ENCODE data around the gene PRRG2.

Gene PRRG2

DNA sequence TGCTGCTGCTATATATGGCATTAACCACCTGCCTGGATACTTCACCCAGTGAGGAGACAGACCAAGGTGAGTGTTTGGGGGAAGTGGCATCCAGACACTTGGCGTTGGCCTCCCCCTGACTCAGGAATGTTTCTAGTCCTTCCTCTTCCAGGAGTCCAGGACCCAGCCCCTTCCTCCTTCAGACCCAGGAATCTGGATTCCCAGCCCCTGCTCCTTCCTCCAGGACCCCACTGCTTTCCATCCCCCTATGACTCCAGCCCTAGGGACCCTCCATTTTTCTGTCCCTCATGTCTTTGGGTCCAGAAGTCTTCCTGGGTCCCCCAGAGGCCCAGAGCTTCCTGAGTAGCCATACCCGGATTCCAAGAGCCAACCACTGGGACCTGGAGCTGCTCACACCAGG lies 2.1 kb downstream of the PRRG2 start:
- Histone ChIP-seq H2AFZ (ENCODE audit: low read depth, low read length) (no peak overlapping the region), H3K9ac (ENCODE audit: low read depth, low read length) (no peak overlapping the region), H3K4me3 (ENCODE audit: low read depth in 1 of 2, low read length in 2 of 2) (no peak overlapping the region), H4K20me1 (ENCODE audit: insufficient read depth, low read length) (no peaks in the 10 kb centered on the region), H3K9me3 (ENCODE audit: insufficient read depth, low read length, severe bottlenecking) (no peaks in the 10 kb centered on the region), H3K4me2 (ENCODE audit: insufficient read depth, low read length) (no peak overlapping the region), H3K27me3 (ENCODE audit: insufficient read depth, low read length, poor library complexity) (no peaks in the 10 kb centered on the region), H3K4me1 (ENCODE audit: insufficient read depth, low read length) (peaks cover 21% of the 10 kb centered on the region), H3K36me3 (ENCODE audit: insufficient read depth, low read length) (no peaks in the 10 kb centered on the region), H3K27ac (ENCODE audit: low read length) (no peak overlapping the region), H3K79me2 (ENCODE audit: insufficient read depth, low read length) (peaks cover 19% of the 10 kb centered on the region)
- DNase-seq (no peak), ATAC-seq (ENCODE audit: insufficient read depth, low read depth) (no peak)
- TF ChIP-seq, protein P1, sequence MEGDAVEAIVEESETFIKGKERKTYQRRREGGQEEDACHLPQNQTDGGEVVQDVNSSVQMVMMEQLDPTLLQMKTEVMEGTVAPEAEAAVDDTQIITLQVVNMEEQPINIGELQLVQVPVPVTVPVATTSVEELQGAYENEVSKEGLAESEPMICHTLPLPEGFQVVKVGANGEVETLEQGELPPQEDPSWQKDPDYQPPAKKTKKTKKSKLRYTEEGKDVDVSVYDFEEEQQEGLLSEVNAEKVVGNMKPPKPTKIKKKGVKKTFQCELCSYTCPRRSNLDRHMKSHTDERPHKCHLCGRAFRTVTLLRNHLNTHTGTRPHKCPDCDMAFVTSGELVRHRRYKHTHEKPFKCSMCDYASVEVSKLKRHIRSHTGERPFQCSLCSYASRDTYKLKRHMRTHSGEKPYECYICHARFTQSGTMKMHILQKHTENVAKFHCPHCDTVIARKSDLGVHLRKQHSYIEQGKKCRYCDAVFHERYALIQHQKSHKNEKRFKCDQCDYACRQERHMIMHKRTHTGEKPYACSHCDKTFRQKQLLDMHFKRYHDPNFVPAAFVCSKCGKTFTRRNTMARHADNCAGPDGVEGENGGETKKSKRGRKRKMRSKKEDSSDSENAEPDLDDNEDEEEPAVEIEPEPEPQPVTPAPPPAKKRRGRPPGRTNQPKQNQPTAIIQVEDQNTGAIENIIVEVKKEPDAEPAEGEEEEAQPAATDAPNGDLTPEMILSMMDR (IDR thresholded peaks at IDR 0.05; ENCODE audit: borderline replicate concordance, extremely low read depth, low read length, poor library complexity, severe bottlenecking), result no peak
- TF ChIP-seq EZH2 (IDR thresholded peaks at IDR 0.05; ENCODE audit: borderline replicate concordance, low read depth, low read length, severe bottlenecking), result no peak

DNA sequence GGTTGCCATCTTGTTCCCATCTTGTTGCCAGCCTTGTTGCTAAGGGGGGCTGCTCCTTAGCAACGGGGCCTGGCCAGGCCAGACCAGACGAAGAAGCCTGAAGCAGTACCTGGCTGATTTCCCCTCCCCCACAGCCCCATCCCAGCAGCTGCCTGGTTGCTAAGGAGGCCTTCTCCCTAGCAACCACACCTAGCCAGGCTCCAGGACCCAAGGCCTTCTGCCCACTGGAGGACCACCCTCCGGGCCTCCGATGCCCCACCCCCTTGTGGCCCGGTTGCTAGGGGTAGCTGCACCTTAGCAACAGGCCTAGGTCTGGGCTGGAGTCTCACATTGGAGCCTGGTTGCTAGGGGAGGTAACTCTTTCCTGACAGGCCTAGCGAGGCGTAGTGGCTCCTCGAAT lies 3.9 kb downstream of the PRRG2 start:
- no peak overlapping the region for H2AFZ ChIP-seq (ENCODE audit: low read depth, low read length)
- peaks cover 3% of the 10 kb centered on the region; the same call in 1 of the 2 replicates for H4K20me1 ChIP-seq (ENCODE audit: insufficient read depth, low read length)
- H3K9ac ChIP-seq (ENCODE audit: low read depth, low read length), result no peak overlapping the region
- no peak overlapping the region for H3K4me2 ChIP-seq (ENCODE audit: insufficient read depth, low read length)
- no peak overlapping the region for H3K27ac ChIP-seq (ENCODE audit: low read length)
- H3K9me3 ChIP-seq (ENCODE audit: insufficient read depth, low read length, severe bottlenecking), result no peaks in the 10 kb centered on the region
- no peaks in the 10 kb centered on the region for H3K36me3 ChIP-seq (ENCODE audit: insufficient read depth, low read length)
- peaks cover 8% of the 10 kb centered on the region for H3K4me1 ChIP-seq (ENCODE audit: insufficient read depth, low read length)
- DNase-seq, result no peak
- H3K27me3 ChIP-seq (ENCODE audit: insufficient read depth, low read length, poor library complexity), result no peaks in the 10 kb centered on the region
- peaks cover 3% of the 10 kb centered on the region for H3K79me2 ChIP-seq (ENCODE audit: insufficient read depth, low read length)
- no peak for ATAC-seq (ENCODE audit: insufficient read depth, low read depth)
- H3K4me3 ChIP-seq (ENCODE audit: low read depth in 1 of 2, low read length in 2 of 2), result no peak overlapping the region
- no peak for TF ChIP-seq EZH2 (IDR thresholded peaks at IDR 0.05; ENCODE audit: borderline replicate concordance, low read depth, low read length, severe bottlenecking)

DNA sequence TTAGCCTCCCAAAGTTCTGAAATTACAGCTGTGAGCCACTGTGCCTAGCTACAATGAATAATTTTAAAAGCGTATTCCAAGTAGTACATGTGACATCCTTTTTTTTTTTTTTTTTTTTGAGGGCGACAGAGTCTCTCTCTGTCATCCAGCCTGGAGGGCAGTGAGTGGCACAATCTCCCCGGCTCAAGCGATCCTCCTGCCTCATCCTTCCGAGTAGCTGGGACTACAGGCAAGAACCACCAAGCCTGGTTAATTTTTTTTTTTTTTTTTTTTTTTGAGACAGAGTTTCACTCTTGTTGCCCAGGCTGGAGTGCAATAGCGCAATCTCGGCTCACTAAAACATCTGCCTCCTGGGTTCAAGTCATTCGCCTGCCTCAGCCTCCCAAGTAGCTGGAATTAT lies 6.1 kb downstream of the PRRG2 start:
- Histone ChIP-seq H3K4me3 (ENCODE audit: low read depth in 1 of 2, low read length in 2 of 2) (no peak overlapping the region), H2AFZ (ENCODE audit: low read depth, low read length) (no peak overlapping the region), H3K4me2 (ENCODE audit: insufficient read depth, low read length) (no peak overlapping the region), H3K4me1 (ENCODE audit: insufficient read depth, low read length) (peaks cover 6% of the 10 kb centered on the region), H3K9ac (ENCODE audit: low read depth, low read length) (no peak overlapping the region), H4K20me1 (ENCODE audit: insufficient read depth, low read length) (peaks cover 5% of the 10 kb centered on the region), H3K36me3 (ENCODE audit: insufficient read depth, low read length) (peaks cover 1% of the 10 kb centered on the region; the same call in 1 of the 2 replicates), H3K27me3 (ENCODE audit: insufficient read depth, low read length, poor library complexity) (no peaks in the 10 kb centered on the region), H3K79me2 (ENCODE audit: insufficient read depth, low read length) (peaks cover 15% of the 10 kb centered on the region), H3K27ac (ENCODE audit: low read length) (no peak overlapping the region), H3K9me3 (ENCODE audit: insufficient read depth, low read length, severe bottlenecking) (no peaks in the 10 kb centered on the region)
- no peak for TF ChIP-seq EZH2 (IDR thresholded peaks at IDR 0.05; ENCODE audit: borderline replicate concordance, low read depth, low read length, severe bottlenecking)
- TF ChIP-seq, protein P1 (IDR thresholded peaks at IDR 0.05; ENCODE audit: borderline replicate concordance, extremely low read depth, low read length, poor library complexity, severe bottlenecking), result no peak
- DNase-seq (no peak), ATAC-seq (ENCODE audit: insufficient read depth, low read depth) (no peak)

DNA sequence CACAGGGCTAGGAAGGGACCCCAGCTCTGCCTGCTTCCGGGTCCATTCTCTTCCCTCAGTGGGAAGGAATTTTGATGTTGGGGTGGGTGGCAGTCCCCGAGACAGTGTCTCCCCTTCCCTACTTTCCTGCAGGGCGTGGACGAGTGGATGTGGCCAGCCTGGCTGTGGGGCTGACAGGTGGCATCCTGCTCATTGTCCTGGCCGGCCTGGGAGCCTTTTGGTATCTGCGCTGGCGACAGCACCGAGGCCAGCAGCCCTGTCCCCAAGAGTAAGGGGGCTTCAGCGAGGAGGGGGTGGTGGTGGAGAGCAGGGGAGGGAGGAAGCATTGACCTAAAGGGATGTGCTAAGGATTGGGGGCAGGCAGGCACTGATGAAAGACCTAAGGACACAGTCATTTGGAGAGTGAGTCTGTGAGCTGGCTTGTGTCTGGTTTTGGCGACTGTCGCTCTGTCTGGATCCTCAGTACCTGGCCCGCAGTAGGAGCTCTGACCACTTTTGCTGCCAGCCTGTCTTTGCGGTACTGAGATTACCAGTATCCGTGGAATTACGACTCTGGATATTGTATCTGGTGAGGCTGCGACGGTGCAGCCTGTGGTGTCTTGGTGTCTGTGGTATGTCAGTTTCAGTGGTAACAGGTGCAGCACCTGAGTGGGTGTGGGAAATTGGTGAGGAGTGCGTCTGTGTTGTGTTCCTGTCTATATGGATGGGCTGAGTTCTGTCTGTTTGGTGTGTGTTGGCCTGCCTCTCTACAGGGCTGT lies 7.4 kb downstream of the PRRG2 start:
- TF ChIP-seq, protein P1 (IDR thresholded peaks at IDR 0.05; ENCODE audit: borderline replicate concordance, extremely low read depth, low read length, poor library complexity, severe bottlenecking), result no peak
- TF ChIP-seq EZH2 (IDR thresholded peaks at IDR 0.05; ENCODE audit: borderline replicate concordance, low read depth, low read length, severe bottlenecking), result no peak
- Histone ChIP-seq H3K9me3 (ENCODE audit: insufficient read depth, low read length, severe bottlenecking) (no peaks in the 10 kb centered on the region), H3K4me1 (ENCODE audit: insufficient read depth, low read length) (peaks cover 18% of the 10 kb centered on the region), H4K20me1 (ENCODE audit: insufficient read depth, low read length) (peaks cover 16% of the 10 kb centered on the region), H3K36me3 (ENCODE audit: insufficient read depth, low read length) (peaks cover 9% of the 10 kb centered on the region), H3K4me2 (ENCODE audit: insufficient read depth, low read length) (no peak overlapping the region), H3K27me3 (ENCODE audit: insufficient read depth, low read length, poor library complexity) (no peaks in the 10 kb centered on the region), H3K27ac (ENCODE audit: low read length) (no peak overlapping the region), H2AFZ (ENCODE audit: low read depth, low read length) (no peak overlapping the region), H3K4me3 (ENCODE audit: low read depth in 1 of 2, low read length in 2 of 2) (no peak overlapping the region), H3K79me2 (ENCODE audit: insufficient read depth, low read length) (peaks cover 27% of the 10 kb centered on the region), H3K9ac (ENCODE audit: low read depth, low read length) (no peak overlapping the region)
- ATAC-seq (ENCODE audit: insufficient read depth, low read depth), result no peak
- no peak for DNase-seq

All from DND-41 (cell line).